Parietal lobe (tissue), 2 donors: ENCODE measurements around the gene TBC1D5. TPM values are rescaled to one million over a fixed set of nuclear protein-coding genes. Genes with fewer than 3 reads are reported as not detected.

Experiments
- small RNA-seq: library from RNA; depleted of rRNA; stranded (forward); fragments of <200 nt; gene quantifications from one replicate; pipeline ENCODE3, GENCODE V24; 2014; ENCODE audit warnings: low replicate concordance
- total RNA-seq: library from RNA; depleted of rRNA; stranded (reverse); fragments of >200 nt; gene quantifications from one replicate; pipeline ENCODE4 v1.2.3, GENCODE V29; 2014

TBC1D5 gene, protein sequence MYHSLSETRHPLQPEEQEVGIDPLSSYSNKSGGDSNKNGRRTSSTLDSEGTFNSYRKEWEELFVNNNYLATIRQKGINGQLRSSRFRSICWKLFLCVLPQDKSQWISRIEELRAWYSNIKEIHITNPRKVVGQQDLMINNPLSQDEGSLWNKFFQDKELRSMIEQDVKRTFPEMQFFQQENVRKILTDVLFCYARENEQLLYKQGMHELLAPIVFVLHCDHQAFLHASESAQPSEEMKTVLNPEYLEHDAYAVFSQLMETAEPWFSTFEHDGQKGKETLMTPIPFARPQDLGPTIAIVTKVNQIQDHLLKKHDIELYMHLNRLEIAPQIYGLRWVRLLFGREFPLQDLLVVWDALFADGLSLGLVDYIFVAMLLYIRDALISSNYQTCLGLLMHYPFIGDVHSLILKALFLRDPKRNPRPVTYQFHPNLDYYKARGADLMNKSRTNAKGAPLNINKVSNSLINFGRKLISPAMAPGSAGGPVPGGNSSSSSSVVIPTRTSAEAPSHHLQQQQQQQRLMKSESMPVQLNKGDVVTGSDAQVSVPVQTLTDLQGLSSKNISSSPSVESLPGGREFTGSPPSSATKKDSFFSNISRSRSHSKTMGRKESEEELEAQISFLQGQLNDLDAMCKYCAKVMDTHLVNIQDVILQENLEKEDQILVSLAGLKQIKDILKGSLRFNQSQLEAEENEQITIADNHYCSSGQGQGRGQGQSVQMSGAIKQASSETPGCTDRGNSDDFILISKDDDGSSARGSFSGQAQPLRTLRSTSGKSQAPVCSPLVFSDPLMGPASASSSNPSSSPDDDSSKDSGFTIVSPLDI
- total RNA-seq = 108 TPM

GRCh38 chr3:17742102-17742879 is at the start of gene TBC1D5:
TBC1D5 (minus strand) TSS chr3:17742631; CDS start chr3:17508570, 234,061 bp downstream.

Small RNAs within 50 kb of the gene (small RNA-seq; reads per million reads assigned to genes)
- gene AC104451.1 (not detected), gene RNU7-10P (not detected)
